Cardiac muscle cell (in vitro differentiated cells and primary cell): ENCODE data around the gene OVOL2. TPM values are rescaled to one million over a fixed set of nuclear protein-coding genes. Genes with fewer than 3 reads are reported as not detected.

ENCODE experiments used
- DNase-seq, 2 donors: peaks; one replicate each; pipeline versions ENCODE4 v3.0.0 to v3.0.0-alpha.2; 2010 to 2017; ENCODE audit warnings: low read depth in 1 of 2, low spot score in 1 of 2
- H3K27ac ChIP-seq: fragments of 200-600 bp; sonication (generic); 2 replicates; pipeline ENCODE4 v1.5.1; 2016
- H3K27me3 ChIP-seq: fragments of 200-600 bp; sonication (generic); 2 replicates; pipeline ENCODE4 v1.6.0; 2016; ENCODE audit warnings: control low read depth
- H3K36me3 ChIP-seq: fragments of 200-600 bp; sonication (generic); 2 replicates; pipeline ENCODE4 v1.5.1; 2016; ENCODE audit warnings: control low read depth
- H3K4me1 ChIP-seq: fragments of 200-600 bp; sonication (generic); 2 replicates; pipeline ENCODE4 v1.8.1; 2017; ENCODE audit warnings: low read depth, mild to moderate bottlenecking, mixed run types
- H3K4me3 ChIP-seq: fragments of 200-600 bp; sonication (generic); 2 replicates; pipeline ENCODE4 v1.5.1; 2016; ENCODE audit warnings: mild to moderate bottlenecking
- H3K9me3 ChIP-seq: fragments of 200-600 bp; sonication (generic); 2 replicates; pipeline ENCODE4 v1.5.1; 2017; ENCODE audit warnings: low read depth, mild to moderate bottlenecking, control low read depth
- CTCF ChIP-seq: IDR thresholded peaks from 2 replicates; pipeline ENCODE4 v1.5.1; 2012; ENCODE audit warnings: low read depth, mild to moderate bottlenecking, low read length
- polyA plus RNA-seq: library from polyadenylated mRNA; unstranded; fragments of >200 nt; fragmentation: Nextera tagmentation; extraction: Ambion mirVana; gene quantifications from 2 replicates; pipeline ENCODE4 v1.2.1, GENCODE V29; 2016
- total RNA-seq: library from RNA; depleted of rRNA; stranded (reverse); fragments of >200 nt; gene quantifications from 2 replicates; pipeline ENCODE4 v1.2.3, GENCODE V29; 2016

OVOL2 gene
- total and polyA plus RNA-seq, 2 experiments from 2014 or later = 0.24 TPM; not detected in 1

GRCh38 chr20:18039063-18039462 lies 18.7 kb downstream of the OVOL2 start:
- H3K4me1 ChIP-seq = no peaks in the 10 kb centered on the region
- no peak overlapping the region for H3K4me3 ChIP-seq
- no peaks in the 10 kb centered on the region for H3K27me3 ChIP-seq
- no peaks in the 10 kb centered on the region for H3K36me3 ChIP-seq
- TF ChIP-seq CTCF = no peak
- no peak for DNase-seq
- H3K27ac ChIP-seq = no peak overlapping the region
- no peaks in the 10 kb centered on the region for H3K9me3 ChIP-seq

GRCh38 chr20:18034039-18034438 lies 23.7 kb downstream of the OVOL2 start:
- no peak for TF ChIP-seq CTCF
- Histone ChIP-seq H3K27ac (no peak overlapping the region), H3K9me3 (no peaks in the 10 kb centered on the region), H3K4me3 (no peak overlapping the region), H3K36me3 (no peaks in the 10 kb centered on the region), H3K27me3 (no peaks in the 10 kb centered on the region), H3K4me1 (no peaks in the 10 kb centered on the region)
- DNase-seq = no peak

- no peak for DNase-seq
- Histone ChIP-seq H3K27ac (no peak overlapping the region), H3K9me3 (no peaks in the 10 kb centered on the region), H3K36me3 (no peaks in the 10 kb centered on the region), H3K4me3 (no peak overlapping the region), H3K27me3 (no peaks in the 10 kb centered on the region), H3K4me1 (no peaks in the 10 kb centered on the region)
- no peak for TF ChIP-seq CTCF
Observed at GRCh38 chr20:18032977-18033892, 24.5 kb downstream of the OVOL2 start.

- DNase-seq = no peak
- H3K4me3 ChIP-seq = no peak overlapping the region
- no peaks in the 10 kb centered on the region for H3K4me1 ChIP-seq
- no peak for TF ChIP-seq CTCF
- no peaks in the 10 kb centered on the region for H3K36me3 ChIP-seq
- no peaks in the 10 kb centered on the region for H3K9me3 ChIP-seq
- H3K27me3 ChIP-seq = no peaks in the 10 kb centered on the region
- H3K27ac ChIP-seq = no peak overlapping the region
Observed at GRCh38 chr20:18031888-18032509, 25.7 kb downstream of the OVOL2 start.

- H3K9me3 ChIP-seq = no peaks in the 10 kb centered on the region
- DNase-seq = no peak
- H3K27ac ChIP-seq = no peak overlapping the region
- no peaks in the 10 kb centered on the region for H3K36me3 ChIP-seq
- no peak overlapping the region for H3K4me3 ChIP-seq
- no peaks in the 10 kb centered on the region for H3K27me3 ChIP-seq
- no peak for TF ChIP-seq CTCF
- H3K4me1 ChIP-seq = no peaks in the 10 kb centered on the region
Observed at GRCh38 chr20:18031050-18031449, 26.7 kb downstream of the OVOL2 start.
